LNCaP clone FGC (cell line): Measurements from ENCODE around the gene CD6.

Experiments
- DNase-seq: peaks from one replicate; pipeline ENCODE4 v3.0.0-alpha.2; 2011; ENCODE audit warnings: low read depth
- H3K4me3 ChIP-seq: 2 replicates; pipeline ENCODE4 v1.5.1; 2011; ENCODE audit warnings: mild to moderate bottlenecking, low read depth, low read length, control low read depth
- TF ChIP-seq, protein P1 (sequence below): IDR thresholded peaks from 2 replicates; pipeline ENCODE4 v1.5.1; 2012; ENCODE audit warnings: mild to moderate bottlenecking; ENCODE audit not compliant: control insufficient read depth, insufficient read depth; ENCODE audit errors: extremely low read depth

Gene CD6

DNA sequence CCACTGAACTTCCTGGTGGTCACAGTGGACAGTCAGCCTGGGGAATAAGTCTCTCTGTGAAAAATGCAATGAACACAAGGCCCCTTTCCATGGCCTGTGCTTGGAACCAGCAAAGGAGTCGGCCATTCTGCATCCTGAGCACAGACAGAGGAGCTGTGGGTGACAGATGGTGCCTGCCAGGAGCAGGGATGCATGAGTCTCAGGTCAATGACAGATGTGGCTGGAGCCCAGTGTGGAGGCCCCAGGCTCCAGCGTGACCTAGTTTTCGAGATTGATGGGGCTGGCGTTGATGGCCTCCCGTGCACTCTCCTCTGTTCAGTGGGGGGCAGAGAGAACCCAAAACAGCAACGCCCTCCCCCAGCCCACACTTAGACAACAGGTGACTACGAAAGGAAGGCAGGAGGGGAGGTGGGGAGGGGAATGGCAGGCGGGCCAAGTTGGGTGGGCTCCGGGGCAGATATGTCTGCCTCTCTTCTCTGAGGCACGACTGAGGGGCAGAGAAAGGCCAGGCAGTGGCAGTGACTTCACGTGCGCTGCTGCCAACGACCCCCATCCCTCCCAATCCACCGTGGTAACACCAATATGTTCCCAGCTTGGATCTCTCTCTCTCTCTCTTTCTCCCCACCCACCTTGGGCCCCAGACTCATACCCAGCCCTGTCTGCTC, 96.4 kb downstream of the CD6 start:
- H3K4me3 ChIP-seq, result no peak overlapping the region
- TF ChIP-seq, protein P1, sequence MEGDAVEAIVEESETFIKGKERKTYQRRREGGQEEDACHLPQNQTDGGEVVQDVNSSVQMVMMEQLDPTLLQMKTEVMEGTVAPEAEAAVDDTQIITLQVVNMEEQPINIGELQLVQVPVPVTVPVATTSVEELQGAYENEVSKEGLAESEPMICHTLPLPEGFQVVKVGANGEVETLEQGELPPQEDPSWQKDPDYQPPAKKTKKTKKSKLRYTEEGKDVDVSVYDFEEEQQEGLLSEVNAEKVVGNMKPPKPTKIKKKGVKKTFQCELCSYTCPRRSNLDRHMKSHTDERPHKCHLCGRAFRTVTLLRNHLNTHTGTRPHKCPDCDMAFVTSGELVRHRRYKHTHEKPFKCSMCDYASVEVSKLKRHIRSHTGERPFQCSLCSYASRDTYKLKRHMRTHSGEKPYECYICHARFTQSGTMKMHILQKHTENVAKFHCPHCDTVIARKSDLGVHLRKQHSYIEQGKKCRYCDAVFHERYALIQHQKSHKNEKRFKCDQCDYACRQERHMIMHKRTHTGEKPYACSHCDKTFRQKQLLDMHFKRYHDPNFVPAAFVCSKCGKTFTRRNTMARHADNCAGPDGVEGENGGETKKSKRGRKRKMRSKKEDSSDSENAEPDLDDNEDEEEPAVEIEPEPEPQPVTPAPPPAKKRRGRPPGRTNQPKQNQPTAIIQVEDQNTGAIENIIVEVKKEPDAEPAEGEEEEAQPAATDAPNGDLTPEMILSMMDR, result no peak
- DNase-seq, result no peak

DNA sequence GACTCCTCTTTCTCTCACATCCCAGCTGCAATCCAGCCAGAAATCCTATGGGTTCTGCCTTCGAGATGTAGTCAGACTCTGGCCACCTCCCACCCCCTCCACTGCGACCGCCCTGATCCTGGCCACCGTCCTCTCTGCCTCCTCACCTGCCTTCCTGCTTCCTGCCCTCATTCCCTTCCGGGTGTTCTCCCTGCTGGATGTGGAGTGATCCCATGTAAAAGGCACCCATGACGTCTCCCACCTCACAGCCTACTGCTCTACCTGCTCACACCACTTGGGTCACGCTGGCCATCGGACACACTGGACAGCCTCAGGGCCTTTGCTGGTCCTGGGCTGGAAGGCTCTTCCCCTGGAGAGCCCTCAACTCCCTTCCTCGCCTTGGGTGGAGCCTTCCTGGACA, 97.1 kb downstream of the CD6 start:
- TF ChIP-seq, protein P1, result no peak
- DNase-seq, result no peak
- no peak overlapping the region for H3K4me3 ChIP-seq

DNA sequence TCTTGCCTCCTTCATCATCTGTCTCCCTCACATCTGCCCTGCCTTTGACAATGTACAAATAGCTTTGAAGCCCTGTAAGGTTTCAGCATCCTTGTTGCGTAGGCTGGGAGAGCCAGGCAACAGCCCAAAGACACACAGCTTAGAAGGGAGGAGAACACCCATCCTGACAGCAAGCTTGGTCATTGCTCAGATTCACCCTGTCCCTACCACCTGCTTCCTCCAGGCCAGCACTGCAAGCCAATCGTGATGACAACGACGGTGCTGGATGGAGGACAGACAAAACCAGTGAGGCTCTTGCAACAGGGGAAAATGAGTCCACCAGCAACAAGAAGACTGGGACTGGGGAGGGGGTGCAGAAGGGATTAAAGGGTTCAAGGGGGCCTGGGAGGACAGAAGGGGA, 97.9 kb downstream of the CD6 start:
- TF ChIP-seq, protein P1, result no peak
- H3K4me3 ChIP-seq, result no peak overlapping the region
- no peak for DNase-seq
